Large intestine (tissue), 3 donors: ENCODE measurements around the gene TMEM131. TPM values are rescaled to one million over a fixed set of nuclear protein-coding genes. Genes with fewer than 3 reads are reported as not detected.
"Not testable (repeated sequence)": the region's sequence is repeated elsewhere in the genome, so short reads cannot be mapped to it uniquely, and the experiment has no call there.

Experiments used
- DNase-seq, 2 donors: peaks; one replicate each; pipeline versions ENCODE4 v3.0.0 to v3.0.0-alpha.2; 2013
- H3K27ac ChIP-seq: one replicate; pipeline ENCODE4 v1.5.1; 2013; ENCODE audit warnings: low read length
- H3K27me3 ChIP-seq: 2 replicates; pipeline ENCODE4 v1.6.1; 2013; ENCODE audit warnings: low read length; ENCODE audit not compliant: control insufficient read depth, insufficient read depth
- H3K36me3 ChIP-seq: 2 replicates; pipeline ENCODE4 v1.6.1; 2013; ENCODE audit warnings: low read length; ENCODE audit not compliant: control insufficient read depth, insufficient read depth
- H3K4me1 ChIP-seq: one replicate; pipeline ENCODE4 v1.6.1; 2013; ENCODE audit warnings: low read length; ENCODE audit not compliant: control insufficient read depth, insufficient read depth
- H3K4me3 ChIP-seq: one replicate; pipeline ENCODE4 v1.5.1; 2013; ENCODE audit warnings: low read length
- H3K9me3 ChIP-seq: one replicate; pipeline ENCODE4 v1.6.1; 2013; ENCODE audit warnings: mild to moderate bottlenecking, low read depth, low read length, moderate library complexity; ENCODE audit not compliant: control insufficient read depth
- WGBS: methylation state at CpG from one replicate; pipeline ENCODE4 v1.1.5; 2013; ENCODE audit warnings: low lambda C conversion rate; ENCODE audit not compliant: insufficient coverage; 5-methylcytosine and 5-hydroxymethylcytosine counted together
- polyA plus RNA-seq: library from polyadenylated mRNA; unstranded; fragments of 120-200 nt; gene quantifications from one replicate; pipeline ENCODE4 v1.2.1, GENCODE V29; 2013

TMEM131 gene
- polyA plus RNA-seq, 1 donor = 41.2 TPM

- no peaks in the 10 kb centered on the region for H3K27me3 ChIP-seq
- no peaks in the 10 kb centered on the region for H3K36me3 ChIP-seq
- WGBS = 60% methylated on average over 1 of the region's 4 CpGs
- H3K4me3 ChIP-seq = no peak overlapping the region
- H3K4me1 ChIP-seq = peaks cover 13% of the 10 kb centered on the region
- no peaks in the 10 kb centered on the region for H3K9me3 ChIP-seq
- H3K27ac ChIP-seq = no peak overlapping the region
- DNase-seq = no peak
Measured at GRCh38 chr2:97932975-97933662, 62.6 kb downstream of the TMEM131 start.

GRCh38 chr2:97931858-97932225, 63.9 kb downstream of the TMEM131 start:
- H3K4me3 ChIP-seq = no peak overlapping the region

GRCh38 chr2:97931118-97931857, 64.5 kb downstream of the TMEM131 start:
- 57% methylated on average over 1 of the region's 3 CpGs for WGBS
- Histone ChIP-seq H3K9me3 (no peaks in the 10 kb centered on the region), H3K27ac (no peak overlapping the region), H3K27me3 (no peaks in the 10 kb centered on the region), H3K4me1 (peaks cover 13% of the 10 kb centered on the region), H3K36me3 (no peaks in the 10 kb centered on the region), H3K4me3 (no peak overlapping the region)
- no peak for DNase-seq

More at GRCh38 chr2:97931858-97932225, 63.9 kb downstream of the TMEM131 start:
- no peaks in the 10 kb centered on the region for H3K27me3 ChIP-seq
- H3K27ac ChIP-seq = no peak overlapping the region
- H3K4me1 ChIP-seq = peaks cover 13% of the 10 kb centered on the region
- H3K9me3 ChIP-seq = no peaks in the 10 kb centered on the region
- DNase-seq = no peak
- H3K36me3 ChIP-seq = no peaks in the 10 kb centered on the region

GRCh38 chr2:97928591-97928990, 67.2 kb downstream of the TMEM131 start:
- no peak overlapping the region for H3K4me3 ChIP-seq
- no peaks in the 10 kb centered on the region for H3K9me3 ChIP-seq
- DNase-seq = no peak
- H3K27me3 ChIP-seq = no peaks in the 10 kb centered on the region
- WGBS = 100% methylated on average over 2 of the region's 3 CpGs
- peaks cover 14% of the 10 kb centered on the region for H3K36me3 ChIP-seq
- peaks cover 4% of the 10 kb centered on the region for H3K4me1 ChIP-seq
- no peak overlapping the region for H3K27ac ChIP-seq

- DNase-seq = no peak
- 90% methylated on average over 2 of the region's 2 CpGs for WGBS
Measured at GRCh38 chr2:97926946-97927345, 68.8 kb downstream of the TMEM131 start.

GRCh38 chr2:97924194-97924593, 71.6 kb downstream of the TMEM131 start:
- Histone ChIP-seq H3K4me3 (no peak overlapping the region), H3K9me3 (no peaks in the 10 kb centered on the region), H3K27me3 (no peaks in the 10 kb centered on the region), H3K27ac (no peak overlapping the region), H3K36me3 (peaks cover 20% of the 10 kb centered on the region), H3K4me1 (no peaks in the 10 kb centered on the region)
- no peak for DNase-seq
- no CpG with 5 or more reads among the region's 4 CpGs for WGBS

More at GRCh38 chr2:97926946-97927345, 68.8 kb downstream of the TMEM131 start:
- Histone ChIP-seq H3K4me1 (peaks cover 4% of the 10 kb centered on the region), H3K4me3 (no peak overlapping the region), H3K27me3 (no peaks in the 10 kb centered on the region), H3K9me3 (no peaks in the 10 kb centered on the region), H3K27ac (no peak overlapping the region), H3K36me3 (peaks cover 20% of the 10 kb centered on the region)

GRCh38 chr2:97919858-97920257, 75.9 kb downstream of the TMEM131 start:
- Histone ChIP-seq H3K27ac (no peak overlapping the region), H3K9me3 (no peaks in the 10 kb centered on the region), H3K27me3 (no peaks in the 10 kb centered on the region), H3K36me3 (peaks cover 17% of the 10 kb centered on the region), H3K4me1 (no peaks in the 10 kb centered on the region), H3K4me3 (no peak overlapping the region)
- DNase-seq = no peak
- no CpG with 5 or more reads among the region's 3 CpGs for WGBS

GRCh38 chr2:97918818-97919217, 76.9 kb downstream of the TMEM131 start:
- Histone ChIP-seq H3K4me1 (no peaks in the 10 kb centered on the region), H3K4me3 (no peak overlapping the region), H3K27ac (no peak overlapping the region), H3K9me3 (no peaks in the 10 kb centered on the region), H3K36me3 (peaks cover 7% of the 10 kb centered on the region), H3K27me3 (no peaks in the 10 kb centered on the region)
- no CpG with 5 or more reads among the region's 4 CpGs for WGBS
- no peak for DNase-seq

GRCh38 chr2:97917668-97918067, 78.1 kb downstream of the TMEM131 start:
- not testable (repeated sequence) for DNase-seq, H3K9me3 ChIP-seq, H3K27me3 ChIP-seq, H3K27ac ChIP-seq, H3K36me3 ChIP-seq, H3K4me1 ChIP-seq, H3K4me3 ChIP-seq
- WGBS = no CpG with 5 or more reads among the region's 7 CpGs

- Histone ChIP-seq H3K4me1 (peaks cover 7% of the 10 kb centered on the region), H3K27me3 (no peaks in the 10 kb centered on the region), H3K9me3 (peaks cover 3% of the 10 kb centered on the region), H3K36me3 (peaks cover 4% of the 10 kb centered on the region), H3K4me3 (no peak overlapping the region), H3K27ac (no peak overlapping the region)
- WGBS = 75% methylated on average over 2 of the region's 5 CpGs
- no peak for DNase-seq
Measured at GRCh38 chr2:97914691-97915213, 81.0 kb downstream of the TMEM131 start.
